ENCODE results near the gene PRRT2.

- TF ChIP-seq CTCF (IDR thresholded peaks at IDR 0.05) = no peak
- no peak for TF ChIP-seq EP300 (IDR thresholded peaks at IDR 0.05)
- TF ChIP-seq POLR2A (IDR thresholded peaks at IDR 0.05) = no peak
Observed at GRCh38 chr16:29813644-29814562, 1.9 kb downstream of the PRRT2 start.

All from upper lobe of left lung (tissue), 4 donors.